Testis (tissue), 2 donors: ENCODE measurements around the gene SEMA5A.

Source experiments
- CTCF ChIP-seq, 3 experiments: fragments of 450-650 bp in 2 of 3; fragments of 200-600 bp in 1 of 3; sonication (generic) in 1 of 3; IDR thresholded peaks; one replicate each; pipeline ENCODE4 v1.5.1; 2016 to 2019; ENCODE audit warnings: antibody characterized with exemption in 3 of 3, mild to moderate bottlenecking in 2 of 3, moderate library complexity in 1 of 3
- POLR2A ChIP-seq: fragments of 450-650 bp; IDR thresholded peaks from one replicate; pipeline ENCODE4 v1.6.1; 2017; ENCODE audit warnings: antibody characterized with exemption, mild to moderate bottlenecking, moderate library complexity

DNA sequence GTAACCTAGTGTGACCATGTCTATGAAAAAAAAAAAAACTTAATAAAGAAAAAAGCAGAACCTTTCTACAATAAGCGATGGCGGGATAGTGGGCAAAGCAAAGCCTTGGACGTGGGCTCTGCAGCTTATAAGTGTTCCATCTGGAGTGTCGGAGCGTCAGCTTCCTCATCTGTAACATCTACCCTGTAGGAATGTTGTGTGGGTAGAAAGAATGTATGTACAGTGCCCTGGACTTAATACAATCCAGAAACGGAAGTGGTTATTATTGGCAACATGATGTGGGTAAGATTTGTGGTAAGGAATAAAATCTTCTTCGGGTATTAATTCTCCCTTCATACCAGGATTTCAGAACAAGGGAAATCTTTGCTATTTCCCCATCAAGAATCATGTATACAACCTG is 66.5 kb downstream of the SEMA5A start:
- TF ChIP-seq CTCF (IDR thresholded peaks at IDR 0.05) (no peak), POLR2A (no peak)
